Fibroblast of skin of back (primary cell): ENCODE data around the gene MPG.
A peak's percentile ranks its signal among the peaks of the same experiment; 100 is the strongest.

ENCODE experiments used
- DNase-seq: peaks from one replicate; pipeline ENCODE4 v3.0.0-alpha.2; 2013

Gene MPG

GRCh38 chr16:66309-67182, 11.5 kb upstream of the MPG start:
- no peak for DNase-seq

- DNase-seq: no peak
Measured at GRCh38 chr16:67183-67791, 10.7 kb upstream of the MPG start.

- DNase-seq: no peak
Measured at GRCh38 chr16:67884-68789, 9.9 kb upstream of the MPG start.

- DNase-seq: no peak
Measured at GRCh38 chr16:69181-69580, 8.8 kb upstream of the MPG start.

GRCh38 chr16:71210-71539, 6.8 kb upstream of the MPG start:
- no peak for DNase-seq

GRCh38 chr16:71540-72401, 6.3 kb upstream of the MPG start:
- peak; percentile 87 for DNase-seq

GRCh38 chr16:72561-73548, 5.2 kb upstream of the MPG start, which contains the start of gene RHBDF1:
RHBDF1 (minus strand) TSS chr16:72631; CDS start chr16:65015, 7,616 bp downstream.
- peak; percentile 70 for DNase-seq

- no peak for DNase-seq
Measured at GRCh38 chr16:74051-74746, 3.8 kb upstream of the MPG start.

GRCh38 chr16:74747-75334, 3.2 kb upstream of the MPG start:
- DNase-seq: no peak

- DNase-seq: peak; percentile 75
Measured at GRCh38 chr16:75580-76501, 2.2 kb upstream of the MPG start.

GRCh38 chr16:76535-77272, 1.3 kb upstream of the MPG start:
- peak; percentile 93 for DNase-seq

- DNase-seq: peak; percentile 65
Measured at GRCh38 chr16:77273-77806, 685 bp upstream of the MPG start.

GRCh38 chr16:78444-79150, 572 bp downstream of the MPG start:
- peak; percentile 33 for DNase-seq

- no peak for DNase-seq
Measured at GRCh38 chr16:79151-80054, 1.4 kb downstream of the MPG start.

GRCh38 chr16:83060-83603, 5.1 kb downstream of the MPG start:
- DNase-seq: no peak
